NCI-H1436 (cell line): ENCODE data around the gene CPA2.
"Not testable (repeated sequence)": the region's sequence is repeated elsewhere in the genome, so short reads cannot be mapped to it uniquely, and the experiment has no call there.

Experiments
- DNase-seq: peaks from one replicate; lab custom pipeline; 2025; lab: John Stamatoyannopoulos, UW

The CPA2 gene

DNA sequence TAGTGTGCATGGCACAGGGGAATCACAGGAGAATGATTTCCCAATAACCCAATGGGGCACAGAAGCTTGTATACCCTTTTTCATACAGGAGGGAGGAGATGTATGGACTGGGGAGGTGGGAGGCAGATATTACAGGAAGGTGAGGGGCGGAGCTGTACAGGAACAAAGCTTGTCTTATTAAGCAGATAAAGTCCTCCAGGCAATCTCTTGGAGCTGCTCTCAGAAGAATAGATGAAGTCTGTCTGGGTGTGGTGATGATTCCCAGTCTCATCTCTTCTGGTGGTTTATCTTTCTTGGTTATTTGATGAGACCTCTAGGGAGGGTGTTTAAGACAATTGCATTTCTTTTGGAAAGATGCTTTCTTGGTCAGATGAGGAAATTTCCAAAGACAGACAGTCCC, 52.9 kb downstream of the CPA2 start:
- DNase-seq: no peak

DNA sequence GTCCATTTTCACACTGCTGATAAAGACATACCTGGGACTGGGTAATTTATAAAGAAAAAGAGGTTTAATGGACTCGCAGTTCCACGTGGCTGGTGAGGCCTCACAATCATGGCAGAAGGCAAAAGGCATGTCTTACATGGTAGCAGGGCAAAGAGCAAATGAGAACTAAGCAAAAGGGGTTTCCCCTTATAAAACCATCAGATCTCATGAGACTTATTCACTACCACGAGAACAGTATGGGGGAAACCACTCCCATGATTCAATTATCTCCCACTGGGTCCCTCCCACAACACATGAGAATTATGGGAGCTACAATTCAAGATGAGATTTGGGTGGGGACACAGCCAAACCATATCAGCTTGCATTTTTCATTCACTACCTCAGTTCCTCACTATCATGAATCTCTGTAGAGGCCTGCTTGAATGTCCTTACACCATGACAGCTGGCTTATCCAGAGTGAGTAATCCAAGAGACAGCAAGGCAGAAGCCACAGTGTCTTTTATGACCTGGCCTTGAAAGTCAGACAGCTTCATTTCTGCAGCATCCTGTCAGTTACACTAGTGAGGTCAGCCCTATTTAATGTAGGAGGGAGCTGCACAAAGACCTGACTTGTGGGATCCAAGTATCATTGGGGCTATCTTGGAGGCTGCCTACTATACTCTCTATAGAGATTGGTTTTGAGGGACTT, 55.0 kb downstream of the CPA2 start:
- not testable (repeated sequence) for DNase-seq

GRCh38 chr7:130322615-130323014, 56.0 kb downstream of the CPA2 start:
- DNase-seq: no peak

DNA sequence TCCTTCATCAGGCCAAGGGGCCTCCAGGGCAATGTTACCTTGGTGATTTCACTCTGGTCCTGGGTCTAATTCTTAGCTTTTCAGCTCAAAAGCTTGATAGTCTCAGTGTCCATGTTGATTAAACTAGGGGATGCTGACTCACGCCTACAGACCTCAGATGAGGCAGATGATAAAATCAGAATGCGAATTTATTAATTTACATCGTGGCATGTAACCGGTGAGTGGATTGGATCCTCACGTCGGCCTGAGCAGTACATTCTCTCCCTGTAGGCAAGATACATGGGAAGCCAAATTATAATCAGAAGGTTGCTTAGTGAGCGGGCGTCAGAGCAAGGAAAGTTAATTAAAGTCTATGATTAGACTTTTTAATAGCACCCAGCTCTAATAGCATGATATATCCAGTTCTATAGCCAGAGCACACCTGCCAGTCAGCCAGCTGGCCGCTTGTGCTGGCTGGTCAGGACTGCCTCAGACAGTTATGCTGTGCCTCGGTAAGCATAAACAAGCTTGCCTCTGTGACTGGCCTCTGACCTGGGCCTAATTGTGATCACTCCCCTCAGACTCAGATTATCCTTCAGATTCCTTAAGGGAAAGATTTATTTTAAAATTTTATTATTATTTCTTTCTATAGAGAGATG, 57.8 kb downstream of the CPA2 start:
- no peak for DNase-seq

- no peak for DNase-seq
These were observed 63.0 kb downstream of the CPA2 start for GRCh38 chr7:130329681-130330080.

- no peak for DNase-seq
These were observed 65.8 kb downstream of the CPA2 start for GRCh38 chr7:130332259-130333053.

- DNase-seq: no peak
These were observed 67.2 kb downstream of the CPA2 start for GRCh38 chr7:130333832-130334231.

GRCh38 chr7:130334274-130334673, 67.6 kb downstream of the CPA2 start:
- no peak for DNase-seq

GRCh38 chr7:130337410-130337971, 70.8 kb downstream of the CPA2 start:
- no peak for DNase-seq

DNA sequence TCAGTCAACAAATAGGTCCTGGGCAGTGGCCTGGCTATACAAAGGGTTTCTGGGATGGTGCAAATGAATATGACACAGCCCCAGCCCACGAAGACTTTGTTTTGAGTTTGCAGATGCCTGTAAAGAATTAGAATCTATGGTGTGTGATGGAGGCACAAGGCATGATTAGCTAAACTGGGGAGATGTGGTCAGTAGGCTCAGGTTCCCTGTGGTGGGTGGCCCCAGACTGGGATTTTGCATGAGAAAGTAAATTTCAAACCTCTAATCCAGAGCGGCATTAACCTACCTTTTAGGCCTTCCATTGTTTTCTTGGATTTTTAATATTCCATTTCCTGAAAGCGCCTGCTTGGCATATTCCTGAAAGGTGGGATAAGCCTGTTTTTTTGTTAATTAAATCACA, 71.6 kb downstream of the CPA2 start:
- no peak for DNase-seq
